Subcutaneous abdominal adipose tissue (tissue), 5 donors: ENCODE data around the gene AHDC1.
"Not testable (repeated sequence)": the region's sequence is repeated elsewhere in the genome, so short reads cannot be mapped to it uniquely, and the experiment has no call there.

Experiments used
- H3K27ac ChIP-seq: one replicate; pipeline ENCODE4 v1.7.0; 2013; ENCODE audit warnings: low read depth, mild to moderate bottlenecking, inconsistent platforms, low read length, moderate library complexity
- H3K27me3 ChIP-seq, 5 donors: one replicate each; pipeline ENCODE4 v1.7.0; 2013; ENCODE audit warnings: low read length in 5 of 5, inconsistent platforms in 1 of 5; ENCODE audit not compliant: control insufficient read depth in 5 of 5, insufficient read depth in 4 of 5
- H3K36me3 ChIP-seq, 5 donors: one replicate each; pipeline ENCODE4 v1.7.0; 2013; ENCODE audit warnings: low read length in 5 of 5; ENCODE audit not compliant: control insufficient read depth in 5 of 5, insufficient read depth in 5 of 5
- H3K4me1 ChIP-seq, 5 donors: one replicate each; pipeline ENCODE4 v1.7.0; 2013; ENCODE audit warnings: low read length in 5 of 5, mild to moderate bottlenecking in 3 of 5, moderate library complexity in 1 of 5; ENCODE audit not compliant: control insufficient read depth in 5 of 5, insufficient read depth in 5 of 5
- H3K4me3 ChIP-seq, 5 donors: one replicate each; pipeline ENCODE4 v1.7.0; 2013; ENCODE audit warnings: low read length in 5 of 5, low read depth in 1 of 5
- H3K9ac ChIP-seq, 5 donors: one replicate each; pipeline ENCODE4 v1.7.0; 2013; ENCODE audit warnings: low read length in 5 of 5, mild to moderate bottlenecking in 4 of 5, moderate library complexity in 3 of 5
- H3K9me3 ChIP-seq, 5 donors: one replicate each; pipeline ENCODE4 v1.7.0; 2013; ENCODE audit warnings: low read length in 5 of 5; ENCODE audit not compliant: control insufficient read depth in 5 of 5
- donor health status: healthy.
- donor health status: healthy.
- donor health status: healthy.
- donor health status: healthy.
- donor health status: healthy.

AHDC1 gene

GRCh38 chr1:27623327-27624212, 19.6 kb upstream of the AHDC1 start:
- no peak overlapping the region for H3K4me3 ChIP-seq
- H3K9ac ChIP-seq: no peak overlapping the region
- peaks cover 10 to 54% (median 45%) of the 10 kb centered on the region in 5 donors for H3K4me1 ChIP-seq
- no peaks in the 10 kb centered on the region for H3K9me3 ChIP-seq
- no peaks in the 10 kb centered on the region for H3K27me3 ChIP-seq
- no peaks in the 10 kb centered on the region for H3K36me3 ChIP-seq
- no peak overlapping the region for H3K27ac ChIP-seq

GRCh38 chr1:27622828-27623227, 18.9 kb upstream of the AHDC1 start:
- Histone ChIP-seq H3K27me3 (no peaks in the 10 kb centered on the region), H3K27ac (no peak overlapping the region), H3K4me1 (peaks cover 10 to 47% (median 38%) of the 10 kb centered on the region in 5 donors), H3K4me3 (no peak overlapping the region), H3K36me3 (no peaks in the 10 kb centered on the region), H3K9ac (no peak overlapping the region), H3K9me3 (no peaks in the 10 kb centered on the region)

GRCh38 chr1:27621051-27621920, 17.3 kb upstream of the AHDC1 start:
- H3K27ac ChIP-seq: no peak overlapping the region
- peaks cover 10 to 36% (median 30%) of the 10 kb centered on the region in 5 donors for H3K4me1 ChIP-seq

GRCh38 chr1:27619782-27620438, 16.0 kb upstream of the AHDC1 start:
- not testable (repeated sequence) for H3K36me3 ChIP-seq, H3K27ac ChIP-seq

More at GRCh38 chr1:27621051-27621920, 17.3 kb upstream of the AHDC1 start:
- H3K27me3 ChIP-seq: no peaks in the 10 kb centered on the region
- no peak overlapping the region for H3K9ac ChIP-seq
- H3K36me3 ChIP-seq: no peaks in the 10 kb centered on the region
- no peaks in the 10 kb centered on the region for H3K9me3 ChIP-seq
- peak overlapping the region in 1 of 5 donors; percentile 9 for H3K4me3 ChIP-seq

GRCh38 chr1:27618341-27619082, 14.6 kb upstream of the AHDC1 start:
- Histone ChIP-seq H3K27ac (no peak overlapping the region), H3K36me3 (peaks cover 0 to 3% (median 0%) of the 10 kb centered on the region in 5 donors), H3K4me3 (no peak overlapping the region), H3K4me1 (peaks cover 0 to 18% (median 11%) of the 10 kb centered on the region in 5 donors), H3K9ac (no peak overlapping the region), H3K27me3 (no peaks in the 10 kb centered on the region), H3K9me3 (no peaks in the 10 kb centered on the region)

More at GRCh38 chr1:27619782-27620438, 16.0 kb upstream of the AHDC1 start:
- peaks cover 3 to 23% (median 18%) of the 10 kb centered on the region in 5 donors for H3K4me1 ChIP-seq
- H3K27me3 ChIP-seq, H3K9ac ChIP-seq, H3K4me3 ChIP-seq, H3K9me3 ChIP-seq: not testable (repeated sequence)

GRCh38 chr1:27617420-27617819, 13.5 kb upstream of the AHDC1 start:
- H3K4me3 ChIP-seq: no peak overlapping the region
- H3K9ac ChIP-seq: no peak overlapping the region
- no peak overlapping the region for H3K27ac ChIP-seq
- peaks cover 0 to 3% (median 0%) of the 10 kb centered on the region in 5 donors for H3K36me3 ChIP-seq
- peaks cover 0 to 14% (median 11%) of the 10 kb centered on the region in 5 donors for H3K4me1 ChIP-seq
- H3K9me3 ChIP-seq: no peaks in the 10 kb centered on the region
- no peaks in the 10 kb centered on the region for H3K27me3 ChIP-seq

GRCh38 chr1:27616441-27616840, 12.5 kb upstream of the AHDC1 start:
- peaks cover 0 to 3% (median 0%) of the 10 kb centered on the region in 5 donors for H3K36me3 ChIP-seq

GRCh38 chr1:27615346-27616192, 11.6 kb upstream of the AHDC1 start:
- no peak overlapping the region for H3K4me3 ChIP-seq
- H3K4me1 ChIP-seq: peaks cover 0 to 8% (median 2%) of the 10 kb centered on the region in 5 donors
- H3K27ac ChIP-seq: no peak overlapping the region
- no peak overlapping the region for H3K9ac ChIP-seq
- H3K9me3 ChIP-seq: no peaks in the 10 kb centered on the region
- H3K27me3 ChIP-seq: no peaks in the 10 kb centered on the region
- peaks cover 0 to 3% (median 0%) of the 10 kb centered on the region in 5 donors for H3K36me3 ChIP-seq

More at GRCh38 chr1:27616441-27616840, 12.5 kb upstream of the AHDC1 start:
- Histone ChIP-seq H3K4me3 (no peak overlapping the region), H3K27ac (no peak overlapping the region), H3K9me3 (no peaks in the 10 kb centered on the region), H3K4me1 (peaks cover 0 to 9% (median 3%) of the 10 kb centered on the region in 5 donors), H3K9ac (no peak overlapping the region), H3K27me3 (no peaks in the 10 kb centered on the region)
